ENCODE measurements around the gene RPP25L. TPM values are rescaled to one million over a fixed set of nuclear protein-coding genes. Genes with fewer than 3 reads are reported as not detected.

The RPP25L gene
- total and polyA plus RNA-seq, 9 of the 15 experiments (the other 6 are each of a cell fraction or from before 2014, with no cell fraction given): 16.3 to 43.7 (median 29.0) TPM

DNA sequence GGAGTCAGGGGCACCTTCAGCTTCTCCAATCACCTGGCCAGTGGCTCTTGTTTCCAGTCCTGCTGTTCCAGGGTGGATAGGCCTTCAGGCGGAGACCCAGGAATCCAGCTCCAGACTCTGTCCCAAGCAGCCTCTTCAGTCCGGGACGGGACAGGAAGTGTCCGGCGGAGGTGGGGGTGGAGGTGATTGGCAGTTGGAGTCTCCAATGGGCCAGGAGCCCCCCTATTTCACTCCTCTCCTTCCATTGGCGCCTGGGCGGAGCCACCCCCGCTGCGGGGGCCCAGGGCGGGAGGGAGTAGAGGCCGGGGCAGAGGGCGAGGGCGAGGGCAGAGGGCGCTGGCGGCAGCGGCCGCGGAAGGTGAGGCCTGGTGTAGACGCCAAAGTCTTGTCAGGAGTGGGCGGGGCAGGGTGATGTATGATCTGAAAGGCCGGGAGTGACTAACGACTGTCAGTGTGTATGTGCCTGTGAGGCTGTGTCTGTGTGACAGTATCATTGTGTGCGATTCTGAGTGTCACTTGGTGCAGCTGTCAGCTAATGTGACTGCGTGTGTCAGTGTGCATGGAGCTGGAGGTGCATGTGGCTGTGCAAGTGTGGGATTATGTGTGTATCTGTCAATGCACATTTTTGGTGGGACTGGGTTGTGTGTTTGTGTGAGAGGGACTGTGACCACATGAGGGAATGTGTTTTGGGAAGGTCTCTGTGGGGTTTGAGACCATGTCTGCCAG lies 40.1 kb upstream of the RPP25L start, which contains the start of gene IL11RA (continued):
- TF ChIP-seq JUN (IDR thresholded peaks at IDR 0.05; ENCODE audit: borderline replicate concordance, low read depth, low read length): no peak
- no peak for TF ChIP-seq JUN (CRISPR knock-in tag; IDR thresholded peaks at IDR 0.05; ENCODE audit: borderline replicate concordance)
- TF ChIP-seq SLC30A9 (CRISPR knock-in tag; IDR thresholded peaks at IDR 0.05): no peak
- TF ChIP-seq, protein P1, sequence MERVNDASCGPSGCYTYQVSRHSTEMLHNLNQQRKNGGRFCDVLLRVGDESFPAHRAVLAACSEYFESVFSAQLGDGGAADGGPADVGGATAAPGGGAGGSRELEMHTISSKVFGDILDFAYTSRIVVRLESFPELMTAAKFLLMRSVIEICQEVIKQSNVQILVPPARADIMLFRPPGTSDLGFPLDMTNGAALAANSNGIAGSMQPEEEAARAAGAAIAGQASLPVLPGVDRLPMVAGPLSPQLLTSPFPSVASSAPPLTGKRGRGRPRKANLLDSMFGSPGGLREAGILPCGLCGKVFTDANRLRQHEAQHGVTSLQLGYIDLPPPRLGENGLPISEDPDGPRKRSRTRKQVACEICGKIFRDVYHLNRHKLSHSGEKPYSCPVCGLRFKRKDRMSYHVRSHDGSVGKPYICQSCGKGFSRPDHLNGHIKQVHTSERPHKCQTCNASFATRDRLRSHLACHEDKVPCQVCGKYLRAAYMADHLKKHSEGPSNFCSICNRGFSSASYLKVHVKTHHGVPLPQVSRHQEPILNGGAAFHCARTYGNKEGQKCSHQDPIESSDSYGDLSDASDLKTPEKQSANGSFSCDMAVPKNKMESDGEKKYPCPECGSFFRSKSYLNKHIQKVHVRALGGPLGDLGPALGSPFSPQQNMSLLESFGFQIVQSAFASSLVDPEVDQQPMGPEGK (CRISPR knock-in tag; IDR thresholded peaks at IDR 0.05; ENCODE audit: borderline replicate concordance): no peak
- no peak for TF ChIP-seq MCM7 (IDR thresholded peaks at IDR 0.05)
- TF ChIP-seq ZBTB7A (IDR thresholded peaks at IDR 0.05; ENCODE audit: borderline replicate concordance, control insufficient read depth, low read depth, low read length): no peak
- TF ChIP-seq TBP (optimal IDR thresholded peaks at IDR 0.05; ENCODE audit: low read depth, low read length): peak; percentile 44
- no peak for TF ChIP-seq SMAD1 (IDR thresholded peaks at IDR 0.05; ENCODE audit: low read depth, low read length, partially characterized antibody)
- TF ChIP-seq ESRRB (CRISPR knock-in tag; IDR thresholded peaks at IDR 0.05; ENCODE audit: borderline replicate concordance): no peak
- no peak for TF ChIP-seq HEY1 (CRISPR knock-in tag; IDR thresholded peaks at IDR 0.05; ENCODE audit: borderline replicate concordance)
- TF ChIP-seq, protein P2, sequence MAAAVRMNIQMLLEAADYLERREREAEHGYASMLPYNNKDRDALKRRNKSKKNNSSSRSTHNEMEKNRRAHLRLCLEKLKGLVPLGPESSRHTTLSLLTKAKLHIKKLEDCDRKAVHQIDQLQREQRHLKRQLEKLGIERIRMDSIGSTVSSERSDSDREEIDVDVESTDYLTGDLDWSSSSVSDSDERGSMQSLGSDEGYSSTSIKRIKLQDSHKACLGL (CRISPR knock-in tag; IDR thresholded peaks at IDR 0.05; ENCODE audit: borderline replicate concordance, poor library complexity, severe bottlenecking): no peak
- no peak for TF ChIP-seq GATAD2A (IDR thresholded peaks at IDR 0.05)
- peak; percentile 67 for TF ChIP-seq CTBP1 (IDR thresholded peaks at IDR 0.05; ENCODE audit: borderline replicate concordance)
- TF ChIP-seq CREM (IDR thresholded peaks at IDR 0.05; ENCODE audit: low read depth): peak; percentile 60; the same call in 1 of the 2 replicates
- TF ChIP-seq ELF4 (CRISPR knock-in tag; IDR thresholded peaks at IDR 0.05): 0 out of 2 replicates have a peak, but pooled peaks have one; percentile 8
- TF ChIP-seq POLR3A (IDR thresholded peaks at IDR 0.05; ENCODE audit: borderline replicate concordance, extremely low read depth, insufficient read depth, insufficient read length): no peak
- TF ChIP-seq, protein P3, sequence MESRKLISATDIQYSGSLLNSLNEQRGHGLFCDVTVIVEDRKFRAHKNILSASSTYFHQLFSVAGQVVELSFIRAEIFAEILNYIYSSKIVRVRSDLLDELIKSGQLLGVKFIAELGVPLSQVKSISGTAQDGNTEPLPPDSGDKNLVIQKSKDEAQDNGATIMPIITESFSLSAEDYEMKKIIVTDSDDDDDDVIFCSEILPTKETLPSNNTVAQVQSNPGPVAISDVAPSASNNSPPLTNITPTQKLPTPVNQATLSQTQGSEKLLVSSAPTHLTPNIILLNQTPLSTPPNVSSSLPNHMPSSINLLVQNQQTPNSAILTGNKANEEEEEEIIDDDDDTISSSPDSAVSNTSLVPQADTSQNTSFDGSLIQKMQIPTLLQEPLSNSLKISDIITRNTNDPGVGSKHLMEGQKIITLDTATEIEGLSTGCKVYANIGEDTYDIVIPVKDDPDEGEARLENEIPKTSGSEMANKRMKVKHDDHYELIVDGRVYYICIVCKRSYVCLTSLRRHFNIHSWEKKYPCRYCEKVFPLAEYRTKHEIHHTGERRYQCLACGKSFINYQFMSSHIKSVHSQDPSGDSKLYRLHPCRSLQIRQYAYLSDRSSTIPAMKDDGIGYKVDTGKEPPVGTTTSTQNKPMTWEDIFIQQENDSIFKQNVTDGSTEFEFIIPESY (CRISPR knock-in tag; IDR thresholded peaks at IDR 0.05): no peak
- TF ChIP-seq RBM22 (IDR thresholded peaks at IDR 0.05; ENCODE audit: low read depth, low read length, poor library complexity, severe bottlenecking): no peak
- no peak for TF ChIP-seq STAT5B (CRISPR knock-in tag; IDR thresholded peaks at IDR 0.05)
- no peak for TF ChIP-seq NFATC3 (IDR thresholded peaks at IDR 0.05)

Data from K562 (cell line).